Keratinocyte (primary cell): ENCODE measurements around the gene SLC10A6.

Experiments used
- EZH2 ChIP-seq: IDR thresholded peaks from one replicate; pipeline ENCODE4 v1.6.1; 2012; ENCODE audit warnings: inconsistent platforms, mild to moderate bottlenecking, low read length, moderate library complexity
- TF ChIP-seq, protein P1 (sequence below), 3 experiments: IDR thresholded peaks in 1 of 3; conservative IDR thresholded peaks in 1 of 3; optimal IDR thresholded peaks in 1 of 3; 2 replicates in 2 of 3; 3 replicates in 1 of 3; pipeline versions ENCODE3 to v1.5.1; 2011; ENCODE audit warnings: low read length in 3 of 3, mild to moderate bottlenecking in 3 of 3, moderate library complexity in 2 of 3, control low read depth in 1 of 3, inconsistent platforms in 1 of 3; ENCODE audit not compliant: insufficient read depth in 2 of 3; ENCODE audit errors: extremely low read depth in 1 of 3

GRCh38 chr4:86778175-86778574 is 71.0 kb downstream of the SLC10A6 start:
- TF ChIP-seq, protein P1, sequence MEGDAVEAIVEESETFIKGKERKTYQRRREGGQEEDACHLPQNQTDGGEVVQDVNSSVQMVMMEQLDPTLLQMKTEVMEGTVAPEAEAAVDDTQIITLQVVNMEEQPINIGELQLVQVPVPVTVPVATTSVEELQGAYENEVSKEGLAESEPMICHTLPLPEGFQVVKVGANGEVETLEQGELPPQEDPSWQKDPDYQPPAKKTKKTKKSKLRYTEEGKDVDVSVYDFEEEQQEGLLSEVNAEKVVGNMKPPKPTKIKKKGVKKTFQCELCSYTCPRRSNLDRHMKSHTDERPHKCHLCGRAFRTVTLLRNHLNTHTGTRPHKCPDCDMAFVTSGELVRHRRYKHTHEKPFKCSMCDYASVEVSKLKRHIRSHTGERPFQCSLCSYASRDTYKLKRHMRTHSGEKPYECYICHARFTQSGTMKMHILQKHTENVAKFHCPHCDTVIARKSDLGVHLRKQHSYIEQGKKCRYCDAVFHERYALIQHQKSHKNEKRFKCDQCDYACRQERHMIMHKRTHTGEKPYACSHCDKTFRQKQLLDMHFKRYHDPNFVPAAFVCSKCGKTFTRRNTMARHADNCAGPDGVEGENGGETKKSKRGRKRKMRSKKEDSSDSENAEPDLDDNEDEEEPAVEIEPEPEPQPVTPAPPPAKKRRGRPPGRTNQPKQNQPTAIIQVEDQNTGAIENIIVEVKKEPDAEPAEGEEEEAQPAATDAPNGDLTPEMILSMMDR (optimal IDR thresholded peaks at IDR 0.05 in 1 of 3, IDR thresholded peaks at IDR 0.05 in 1 of 3, conservative IDR thresholded peaks at IDR 0.05 in 1 of 3; ENCODE audit: extremely low read depth in 1 of 3, insufficient read depth in 2 of 3, low read length in 3 of 3) = no peak
- TF ChIP-seq EZH2 = no peak
